HL-60 (cell line): ENCODE results near the gene CLCNKB.
"Not testable (repeated sequence)": the region's sequence is repeated elsewhere in the genome, so short reads cannot be mapped to it uniquely, and the experiment has no call there.

Experiments
- DNase-seq, 2 experiments: peaks; one replicate each; pipeline ENCODE4 v3.0.0-alpha.2; 2010 to 2020; ENCODE audit warnings: low read depth in 1 of 2, low spot score in 1 of 2
- H3K27ac ChIP-seq: fragments of 250-450 bp; sonication (Bioruptor Pico); replicated peaks from 2 replicates; pipeline ENCODE4 v1.5.1; 2020; ENCODE audit warnings: mild to moderate bottlenecking, moderate library complexity
- H3K27me3 ChIP-seq: fragments of 250-450 bp; sonication (Bioruptor Pico); 2 replicates; pipeline ENCODE4 v1.5.1; 2021; ENCODE audit warnings: mild to moderate bottlenecking, moderate library complexity; ENCODE audit not compliant: insufficient read depth, poor library complexity, severe bottlenecking
- H3K4me3 ChIP-seq: replicated peaks from 2 replicates; pipeline ENCODE4 v1.5.1; 2011; ENCODE audit warnings: mild to moderate bottlenecking, control low read depth, low read length; ENCODE audit not compliant: insufficient read depth
- GABPA ChIP-seq: IDR thresholded peaks from 2 replicates; pipeline ENCODE4 v1.6.1; 2012; ENCODE audit warnings: low read depth
- POLR2AphosphoS5 ChIP-seq: IDR thresholded peaks from 2 replicates; pipeline ENCODE4 v1.6.1; 2012; ENCODE audit warnings: low read depth
- SPI1 ChIP-seq: IDR thresholded peaks from 2 replicates; pipeline ENCODE4 v1.6.1; 2012; ENCODE audit warnings: low read depth, mild to moderate bottlenecking, borderline replicate concordance
- TF ChIP-seq, protein P1 (sequence below): IDR thresholded peaks from one replicate; pipeline ENCODE4 v1.5.1; 2011; ENCODE audit warnings: low read length, control low read depth, inconsistent platforms; ENCODE audit not compliant: insufficient read depth
- TF ChIP-seq, protein P2 (sequence below): IDR thresholded peaks from 2 replicates; pipeline ENCODE4 v1.6.1; 2012; ENCODE audit warnings: low read depth; ENCODE audit not compliant: insufficient replicate concordance

Gene CLCNKB

DNA sequence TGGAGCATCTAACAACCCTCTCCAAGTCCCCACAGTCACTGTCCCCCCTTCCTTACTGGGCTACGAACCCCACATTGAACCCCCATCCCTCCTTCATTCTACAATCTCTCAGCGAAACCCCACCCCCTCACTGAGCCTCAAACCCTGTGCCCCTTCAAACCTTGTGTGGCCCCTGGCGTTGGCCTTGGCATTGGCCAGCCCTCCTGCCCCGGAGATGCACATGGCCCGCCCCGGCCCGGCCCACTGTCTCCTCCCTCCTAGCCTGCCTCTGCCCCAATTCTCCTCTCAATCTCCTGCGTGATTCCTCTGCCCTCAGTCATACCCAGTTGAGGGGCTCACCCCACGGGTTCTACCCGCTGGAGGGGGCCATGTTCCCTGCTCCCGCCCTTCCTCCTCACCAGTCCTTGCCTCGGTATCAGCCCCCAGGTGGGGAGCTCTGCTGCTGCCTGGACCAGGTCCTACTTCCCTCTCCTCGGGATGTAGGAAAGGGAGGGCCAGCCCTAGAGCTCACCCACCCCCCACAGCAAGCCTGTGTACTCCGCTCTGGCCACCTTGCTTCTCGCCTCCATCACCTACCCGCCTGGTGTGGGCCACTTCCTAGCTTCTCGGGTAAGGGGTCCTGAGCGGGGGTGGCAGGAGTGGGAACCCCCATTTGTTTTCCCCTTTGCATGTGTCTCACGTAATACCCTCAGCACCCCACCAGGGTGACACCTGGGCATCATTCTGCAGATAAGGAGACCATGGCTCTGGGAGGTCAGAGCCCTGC lies 15.2 kb upstream of the CLCNKB start:
- H3K27me3 ChIP-seq, result peaks cover 9% of the 10 kb centered on the region
- TF ChIP-seq POLR2AphosphoS5, result no peak
- no peak for TF ChIP-seq GABPA
- TF ChIP-seq, protein P1, sequence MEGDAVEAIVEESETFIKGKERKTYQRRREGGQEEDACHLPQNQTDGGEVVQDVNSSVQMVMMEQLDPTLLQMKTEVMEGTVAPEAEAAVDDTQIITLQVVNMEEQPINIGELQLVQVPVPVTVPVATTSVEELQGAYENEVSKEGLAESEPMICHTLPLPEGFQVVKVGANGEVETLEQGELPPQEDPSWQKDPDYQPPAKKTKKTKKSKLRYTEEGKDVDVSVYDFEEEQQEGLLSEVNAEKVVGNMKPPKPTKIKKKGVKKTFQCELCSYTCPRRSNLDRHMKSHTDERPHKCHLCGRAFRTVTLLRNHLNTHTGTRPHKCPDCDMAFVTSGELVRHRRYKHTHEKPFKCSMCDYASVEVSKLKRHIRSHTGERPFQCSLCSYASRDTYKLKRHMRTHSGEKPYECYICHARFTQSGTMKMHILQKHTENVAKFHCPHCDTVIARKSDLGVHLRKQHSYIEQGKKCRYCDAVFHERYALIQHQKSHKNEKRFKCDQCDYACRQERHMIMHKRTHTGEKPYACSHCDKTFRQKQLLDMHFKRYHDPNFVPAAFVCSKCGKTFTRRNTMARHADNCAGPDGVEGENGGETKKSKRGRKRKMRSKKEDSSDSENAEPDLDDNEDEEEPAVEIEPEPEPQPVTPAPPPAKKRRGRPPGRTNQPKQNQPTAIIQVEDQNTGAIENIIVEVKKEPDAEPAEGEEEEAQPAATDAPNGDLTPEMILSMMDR, result no peak
- TF ChIP-seq SPI1, result no peak
- TF ChIP-seq, protein P2, sequence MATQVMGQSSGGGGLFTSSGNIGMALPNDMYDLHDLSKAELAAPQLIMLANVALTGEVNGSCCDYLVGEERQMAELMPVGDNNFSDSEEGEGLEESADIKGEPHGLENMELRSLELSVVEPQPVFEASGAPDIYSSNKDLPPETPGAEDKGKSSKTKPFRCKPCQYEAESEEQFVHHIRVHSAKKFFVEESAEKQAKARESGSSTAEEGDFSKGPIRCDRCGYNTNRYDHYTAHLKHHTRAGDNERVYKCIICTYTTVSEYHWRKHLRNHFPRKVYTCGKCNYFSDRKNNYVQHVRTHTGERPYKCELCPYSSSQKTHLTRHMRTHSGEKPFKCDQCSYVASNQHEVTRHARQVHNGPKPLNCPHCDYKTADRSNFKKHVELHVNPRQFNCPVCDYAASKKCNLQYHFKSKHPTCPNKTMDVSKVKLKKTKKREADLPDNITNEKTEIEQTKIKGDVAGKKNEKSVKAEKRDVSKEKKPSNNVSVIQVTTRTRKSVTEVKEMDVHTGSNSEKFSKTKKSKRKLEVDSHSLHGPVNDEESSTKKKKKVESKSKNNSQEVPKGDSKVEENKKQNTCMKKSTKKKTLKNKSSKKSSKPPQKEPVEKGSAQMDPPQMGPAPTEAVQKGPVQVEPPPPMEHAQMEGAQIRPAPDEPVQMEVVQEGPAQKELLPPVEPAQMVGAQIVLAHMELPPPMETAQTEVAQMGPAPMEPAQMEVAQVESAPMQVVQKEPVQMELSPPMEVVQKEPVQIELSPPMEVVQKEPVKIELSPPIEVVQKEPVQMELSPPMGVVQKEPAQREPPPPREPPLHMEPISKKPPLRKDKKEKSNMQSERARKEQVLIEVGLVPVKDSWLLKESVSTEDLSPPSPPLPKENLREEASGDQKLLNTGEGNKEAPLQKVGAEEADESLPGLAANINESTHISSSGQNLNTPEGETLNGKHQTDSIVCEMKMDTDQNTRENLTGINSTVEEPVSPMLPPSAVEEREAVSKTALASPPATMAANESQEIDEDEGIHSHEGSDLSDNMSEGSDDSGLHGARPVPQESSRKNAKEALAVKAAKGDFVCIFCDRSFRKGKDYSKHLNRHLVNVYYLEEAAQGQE, result no peak
- H3K27ac ChIP-seq, result no peak overlapping the region
- DNase-seq, result no peak
- no peak overlapping the region for H3K4me3 ChIP-seq

DNA sequence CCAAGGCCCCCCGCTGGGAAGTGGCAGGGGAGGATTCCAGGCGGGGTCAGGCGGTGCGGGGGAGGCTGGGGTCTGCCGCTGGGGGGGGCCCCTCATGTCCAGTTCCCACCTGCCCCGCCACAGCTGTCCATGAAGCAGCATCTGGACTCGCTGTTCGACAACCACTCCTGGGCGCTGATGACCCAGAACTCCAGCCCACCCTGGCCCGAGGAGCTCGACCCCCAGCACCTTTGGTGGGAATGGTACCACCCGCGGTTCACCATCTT lies 14.6 kb upstream of the CLCNKB start:
- H3K27ac ChIP-seq, DNase-seq, H3K4me3 ChIP-seq, H3K27me3 ChIP-seq: not testable (repeated sequence)

DNA sequence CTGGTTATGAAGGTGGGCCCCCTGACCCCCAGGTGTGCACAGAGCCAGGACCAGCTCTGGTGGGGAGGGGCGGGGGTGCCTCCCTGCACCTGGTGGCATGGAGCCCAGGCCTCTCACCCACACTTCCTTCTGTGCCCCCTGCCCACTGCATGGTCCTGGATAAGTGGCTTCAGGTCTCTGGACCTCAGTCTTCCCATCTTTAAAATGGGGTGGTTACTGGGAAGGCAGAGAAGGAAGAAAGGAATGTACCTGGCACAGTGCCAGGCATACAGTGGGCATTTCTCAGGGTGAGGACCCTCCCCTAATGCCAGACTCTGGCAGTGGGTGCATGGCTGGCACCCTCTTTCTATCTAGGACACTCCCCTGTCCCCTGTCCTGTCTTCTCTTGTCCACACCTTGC lies 14.3 kb upstream of the CLCNKB start:
- no peak for DNase-seq
- Histone ChIP-seq H3K27ac (no peak overlapping the region), H3K27me3 (peaks cover 9% of the 10 kb centered on the region), H3K4me3 (no peak overlapping the region)
- TF ChIP-seq, protein P1, result no peak

DNA sequence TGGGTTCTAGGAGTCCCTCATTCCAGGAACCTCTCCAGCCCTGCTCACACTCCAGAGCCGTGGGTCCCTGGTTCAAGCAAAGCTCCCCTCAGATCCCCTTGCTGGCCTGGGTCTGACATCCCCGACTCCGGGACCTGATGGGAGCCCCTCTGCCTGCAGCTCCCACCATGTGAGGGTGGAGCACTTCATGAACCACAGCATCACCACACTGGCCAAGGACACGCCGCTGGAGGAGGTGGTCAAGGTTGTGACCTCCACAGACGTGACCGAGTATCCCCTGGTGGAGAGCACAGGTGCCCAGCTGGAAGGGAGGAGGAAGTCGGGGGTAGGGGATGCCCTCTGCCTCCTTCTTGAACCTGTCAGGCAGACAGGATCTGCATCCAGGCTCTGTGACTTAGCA lies 12.0 kb upstream of the CLCNKB start:
- Histone ChIP-seq H3K27me3 (peaks cover 6% of the 10 kb centered on the region), H3K4me3 (no peak overlapping the region), H3K27ac (no peak overlapping the region)
- DNase-seq, result no peak
- TF ChIP-seq GABPA (no peak), POLR2AphosphoS5 (no peak), SPI1 (no peak)
- TF ChIP-seq, protein P2, result no peak
- TF ChIP-seq, protein P1, result no peak
